Thyroid gland (tissue), 4 donors: ENCODE data around the gene CFAP99. TPM values are rescaled to one million over a fixed set of nuclear protein-coding genes. Genes with fewer than 3 reads are reported as not detected.

ENCODE experiments used
- DNase-seq, 2 donors: peaks; one replicate each; pipeline ENCODE4 v3.0.0-alpha.2; 2019
- H3K27ac ChIP-seq, 3 donors: fragments of 200-600 bp; sonication (generic); 1 replicate in 2 of 3; 2 replicates in 1 of 3; pipeline ENCODE4 v1.5.1; 2016 to 2019; ENCODE audit warnings: mild to moderate bottlenecking in 1 of 3, moderate library complexity in 1 of 3
- H3K27me3 ChIP-seq: fragments of 200-600 bp; sonication (generic); one replicate; pipeline ENCODE4 v1.5.1; 2019
- H3K36me3 ChIP-seq, 2 donors: fragments of 200-600 bp; sonication (generic); one replicate each; pipeline ENCODE4 v1.5.1; 2016 to 2019
- H3K4me1 ChIP-seq, 2 donors: fragments of 200-600 bp; sonication (generic); one replicate each; pipeline ENCODE4 v1.5.1; 2017 to 2019
- H3K4me3 ChIP-seq, 3 donors: fragments of 200-600 bp; sonication (generic); replicated peaks in 1 of 3; 1 replicate in 2 of 3; 2 replicates in 1 of 3; pipeline ENCODE4 v1.5.1; 2016; ENCODE audit warnings: mild to moderate bottlenecking in 1 of 3
- H3K9me3 ChIP-seq: fragments of 200-600 bp; sonication (generic); one replicate; pipeline ENCODE4 v1.5.1; 2017
- POLR2A ChIP-seq, 2 donors: fragments of 450-650 bp; IDR thresholded peaks; one replicate each; pipeline ENCODE4 v1.6.1; 2017; ENCODE audit warnings: antibody characterized with exemption in 2 of 2, mild to moderate bottlenecking in 2 of 2, moderate library complexity in 1 of 2
- WGBS, 2 donors: methylation state at CpG; one replicate each; pipeline ENCODE4 v1.1.5; 2017; 5-methylcytosine and 5-hydroxymethylcytosine counted together
- intact Hi-C: fragments of 100-400 bp; cut with DNase I; formaldehyde crosslinking; loops from one replicate; pipeline ENCODE4 v1.15.1; 2023
- total RNA-seq, 4 donors: library from RNA; depleted of rRNA; stranded (reverse); fragments of >200 nt; gene quantifications; one replicate each; pipeline ENCODE4 v1.2.3, GENCODE V29; 2016
- TF ChIP-seq, protein P1 (sequence below), 6 experiments: fragments of 200-600 bp in 3 of 6; fragments of 450-650 bp in 3 of 6; sonication (generic) in 3 of 6; IDR thresholded peaks; one replicate each; pipeline ENCODE4 v1.5.1; 2016 to 2019; ENCODE audit warnings: antibody characterized with exemption in 6 of 6, mild to moderate bottlenecking in 2 of 6, inconsistent platforms in 1 of 6, moderate library complexity in 1 of 6

Gene CFAP99
- total RNA-seq, 4 donors from 2014 or later: 0.27 to 1.9 (median 1.1) TPM; not detected in 1

DNA sequence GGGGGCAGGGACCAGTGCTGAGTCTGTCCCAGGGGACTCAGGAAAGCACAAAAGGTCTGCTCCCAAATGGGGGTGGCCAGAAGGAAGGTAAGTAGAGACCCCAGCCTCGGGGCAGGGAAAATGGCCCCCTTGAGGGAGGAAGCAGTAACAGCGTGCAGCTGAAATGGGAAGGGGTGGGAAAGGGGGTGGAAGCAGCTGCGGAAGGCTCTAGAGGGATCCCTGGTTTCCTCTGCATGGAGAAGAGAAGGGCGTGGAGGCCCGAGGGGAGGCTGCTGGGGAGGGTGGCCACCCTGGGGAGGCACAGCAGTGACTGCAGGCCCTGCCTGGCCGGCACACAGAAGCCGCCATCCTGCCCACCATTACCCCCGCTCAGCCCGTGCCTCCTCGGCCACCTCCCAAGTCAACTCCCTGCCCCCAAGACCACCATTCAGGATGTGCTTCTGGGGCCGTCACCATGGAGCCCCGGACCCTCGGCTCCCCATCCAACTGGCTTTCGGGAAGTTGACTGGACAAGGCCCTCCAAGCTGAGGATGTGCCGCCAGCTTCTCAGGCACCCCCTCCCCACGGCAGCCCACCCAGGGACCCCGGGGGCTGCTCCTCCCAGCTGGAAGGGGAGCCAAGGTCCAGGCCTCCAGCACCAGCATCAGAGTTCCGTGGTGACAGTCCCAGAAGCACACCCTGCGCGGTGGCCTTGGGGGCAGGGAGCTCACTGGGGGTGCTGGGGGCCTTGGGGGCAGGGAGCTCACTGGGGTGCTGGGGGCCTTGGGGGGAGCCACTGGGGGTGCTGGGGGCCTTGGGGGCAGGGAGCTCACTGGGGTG lies 23.6 kb downstream of the CFAP99 start:
- no peak for DNase-seq
- Histone ChIP-seq H3K27me3 (no peaks in the 10 kb centered on the region), H3K9me3 (no peaks in the 10 kb centered on the region), H3K4me3 (no peak overlapping the region), H3K36me3 (no peaks in the 10 kb centered on the region), H3K4me1 (no peaks in the 10 kb centered on the region), H3K27ac (no peak overlapping the region)
- intact Hi-C loops: no loop called here
- TF ChIP-seq, protein P1, sequence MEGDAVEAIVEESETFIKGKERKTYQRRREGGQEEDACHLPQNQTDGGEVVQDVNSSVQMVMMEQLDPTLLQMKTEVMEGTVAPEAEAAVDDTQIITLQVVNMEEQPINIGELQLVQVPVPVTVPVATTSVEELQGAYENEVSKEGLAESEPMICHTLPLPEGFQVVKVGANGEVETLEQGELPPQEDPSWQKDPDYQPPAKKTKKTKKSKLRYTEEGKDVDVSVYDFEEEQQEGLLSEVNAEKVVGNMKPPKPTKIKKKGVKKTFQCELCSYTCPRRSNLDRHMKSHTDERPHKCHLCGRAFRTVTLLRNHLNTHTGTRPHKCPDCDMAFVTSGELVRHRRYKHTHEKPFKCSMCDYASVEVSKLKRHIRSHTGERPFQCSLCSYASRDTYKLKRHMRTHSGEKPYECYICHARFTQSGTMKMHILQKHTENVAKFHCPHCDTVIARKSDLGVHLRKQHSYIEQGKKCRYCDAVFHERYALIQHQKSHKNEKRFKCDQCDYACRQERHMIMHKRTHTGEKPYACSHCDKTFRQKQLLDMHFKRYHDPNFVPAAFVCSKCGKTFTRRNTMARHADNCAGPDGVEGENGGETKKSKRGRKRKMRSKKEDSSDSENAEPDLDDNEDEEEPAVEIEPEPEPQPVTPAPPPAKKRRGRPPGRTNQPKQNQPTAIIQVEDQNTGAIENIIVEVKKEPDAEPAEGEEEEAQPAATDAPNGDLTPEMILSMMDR (IDR thresholded peaks at IDR 0.05): no peak
- TF ChIP-seq POLR2A (IDR thresholded peaks at IDR 0.05): no peak
- WGBS, 2 donors: 66 to 78% methylated on average over 10 to 16 of the region's 20 CpGs

DNA sequence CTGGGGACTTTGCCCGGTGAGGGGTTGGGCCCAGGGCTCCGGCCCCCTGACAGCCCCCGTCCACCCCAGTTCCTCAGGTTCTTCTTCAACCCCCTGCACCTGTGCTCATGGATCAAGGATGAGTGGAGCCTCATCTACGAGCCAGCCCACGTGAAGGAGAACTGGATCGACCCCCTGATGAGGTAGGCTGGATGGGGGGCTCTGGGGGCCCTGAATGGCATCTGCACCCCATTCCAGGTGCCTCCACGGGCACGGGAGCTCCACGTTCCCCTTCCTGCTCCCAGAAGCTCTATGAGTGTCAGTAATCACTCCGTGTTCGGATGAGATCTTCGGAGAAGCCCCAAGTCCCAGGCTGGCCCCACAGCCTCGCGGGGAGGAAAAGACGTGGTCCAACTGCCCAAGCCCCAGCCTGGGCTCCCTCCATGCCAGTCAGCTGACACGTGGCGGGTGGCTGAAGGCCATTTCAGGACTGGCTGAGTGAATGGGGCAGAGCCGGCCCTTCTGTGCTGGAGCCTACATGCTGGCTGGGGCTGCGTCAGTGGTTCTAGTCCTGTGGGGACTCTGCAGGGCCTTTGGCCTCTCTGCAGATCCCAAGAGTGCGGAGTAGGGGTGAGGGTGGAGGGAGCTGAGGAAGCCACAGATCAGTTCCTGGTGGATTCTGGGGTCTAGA lies 24.4 kb downstream of the CFAP99 start:
- no peak for DNase-seq
- intact Hi-C loops: no loop called here
- H3K27me3 ChIP-seq: no peaks in the 10 kb centered on the region

DNA sequence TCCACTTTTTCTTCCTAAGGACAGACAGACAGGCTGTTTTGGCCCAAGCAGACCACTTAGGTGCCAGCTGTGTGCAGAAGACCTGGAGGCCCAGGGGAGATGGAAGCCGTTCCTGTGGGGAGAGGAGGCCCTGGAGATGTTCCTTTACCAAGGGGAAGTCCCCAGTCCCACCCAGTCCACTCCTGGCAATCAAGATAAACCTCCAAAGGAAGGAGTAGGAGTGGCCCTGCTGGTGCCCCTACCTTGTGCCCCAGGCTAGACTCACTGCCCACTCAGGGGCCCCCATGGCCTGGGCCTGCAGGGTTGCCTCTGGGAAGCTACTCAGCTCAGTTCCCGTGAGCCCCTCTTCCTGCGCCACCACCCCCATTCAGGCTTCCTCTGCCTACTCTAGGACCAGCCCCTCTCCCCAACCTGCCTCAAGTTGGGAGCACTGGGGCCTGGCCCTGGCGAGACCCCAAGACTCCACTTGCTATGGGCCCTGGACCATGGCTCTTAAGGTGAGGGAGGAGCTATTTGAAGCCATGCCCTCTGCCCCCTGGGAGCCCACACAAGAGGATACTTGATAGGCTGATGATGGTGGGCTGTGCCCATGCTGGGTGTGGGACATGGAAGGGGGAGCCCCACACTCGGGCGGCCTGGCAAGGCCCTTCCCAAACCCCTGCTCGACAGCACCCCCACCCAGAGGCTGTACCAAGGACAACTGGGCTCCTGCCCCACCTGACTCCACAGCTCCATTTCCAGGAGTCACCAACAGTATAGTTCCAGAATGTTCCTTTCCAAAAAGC lies 25.4 kb downstream of the CFAP99 start:
- Histone ChIP-seq H3K4me3 (no peak overlapping the region), H3K9me3 (no peaks in the 10 kb centered on the region), H3K27me3 (no peaks in the 10 kb centered on the region), H3K36me3 (no peaks in the 10 kb centered on the region), H3K4me1 (no peaks in the 10 kb centered on the region), H3K27ac (no peak overlapping the region)
- intact Hi-C loops: no loop called here
- TF ChIP-seq, protein P1 (IDR thresholded peaks at IDR 0.05): no peak
- TF ChIP-seq POLR2A (IDR thresholded peaks at IDR 0.05): no peak
- DNase-seq: no peak
- 89 to 91% methylated on average over 3 to 7 of the region's 7 CpGs for WGBS, 2 donors

More for the DNA sequence above, 24.4 kb downstream of the CFAP99 start:
- H3K4me3 ChIP-seq: no peak overlapping the region
- no peak for TF ChIP-seq POLR2A (IDR thresholded peaks at IDR 0.05)
- TF ChIP-seq, protein P1 (IDR thresholded peaks at IDR 0.05): no peak
- no peaks in the 10 kb centered on the region for H3K36me3 ChIP-seq
- H3K27ac ChIP-seq: no peak overlapping the region
- 76 to 84% methylated on average over 16 to 17 of the region's 20 CpGs for WGBS, 2 donors
- H3K4me1 ChIP-seq: no peaks in the 10 kb centered on the region
- no peaks in the 10 kb centered on the region for H3K9me3 ChIP-seq

DNA sequence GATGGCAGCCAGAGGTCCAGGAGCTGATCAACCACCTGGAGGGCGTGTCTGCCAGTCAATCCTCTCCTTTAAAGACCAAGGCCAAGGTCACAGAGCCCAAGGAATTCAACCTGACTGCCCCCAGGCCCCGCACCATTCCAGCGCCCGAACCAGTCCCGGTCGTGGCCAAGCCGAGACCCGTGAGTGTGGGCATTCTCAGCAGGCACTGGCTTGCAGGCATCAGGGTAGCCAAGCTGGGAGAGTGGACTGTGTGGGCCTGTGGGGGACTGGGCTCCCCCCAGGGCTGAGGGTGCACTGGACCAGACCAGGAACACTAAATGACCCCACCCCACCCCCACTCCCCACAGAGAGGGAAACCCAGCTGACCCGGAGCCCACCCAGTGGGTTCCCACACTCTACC lies 26.4 kb downstream of the CFAP99 start:
- 98 to 100% methylated on average over 6 to 7 of the region's 9 CpGs for WGBS, 2 donors

More for the DNA sequence above, 26.4 kb downstream of the CFAP99 start:
- Histone ChIP-seq H3K36me3 (no peaks in the 10 kb centered on the region), H3K9me3 (no peaks in the 10 kb centered on the region), H3K27ac (no peak overlapping the region), H3K4me3 (no peak overlapping the region), H3K27me3 (no peaks in the 10 kb centered on the region), H3K4me1 (no peaks in the 10 kb centered on the region)
- DNase-seq: no peak
- TF ChIP-seq, protein P1 (IDR thresholded peaks at IDR 0.05): no peak
- TF ChIP-seq POLR2A (IDR thresholded peaks at IDR 0.05): no peak
- intact Hi-C loops: no loop called here
